ENCODE data around the gene EPDR1. TPM values are rescaled to one million over a fixed set of nuclear protein-coding genes. Genes with fewer than 3 reads are reported as not detected.

EPDR1 gene
- polyA plus RNA-seq, 1 donor (not counting 4 experiments of a cell fraction or from before 2014, with no cell fraction given), result not detected

DNA sequence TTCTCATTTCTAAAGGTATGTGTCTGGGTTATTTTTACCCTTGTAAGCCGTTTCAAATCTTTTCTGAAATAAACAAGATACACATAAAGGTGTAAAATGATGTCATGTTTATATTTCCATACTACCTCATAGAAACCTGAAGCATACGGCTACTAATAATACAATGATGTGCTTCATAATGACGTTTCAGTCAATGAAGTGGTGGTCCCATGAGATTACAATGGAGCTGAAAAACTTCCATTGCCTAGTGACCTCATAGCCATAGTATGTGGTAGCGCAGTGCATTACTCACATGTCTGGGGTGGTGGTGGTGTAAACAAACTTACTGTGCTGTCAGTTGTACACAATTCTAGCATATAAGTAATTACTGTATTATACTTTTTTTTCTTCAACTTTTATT, 24.9 kb downstream of the EPDR1 start:
- no peaks in the 10 kb centered on the region for H3K4me1 ChIP-seq (ENCODE audit: control insufficient read depth, extremely low read depth, insufficient read depth, low read length)
- DNase-seq (ENCODE audit: low read depth, low spot score) (no peak), FAIRE-seq (no peak)
- H3K27me3 ChIP-seq (ENCODE audit: control insufficient read depth, extremely low read depth, insufficient read depth, low read length), result no peaks in the 10 kb centered on the region
- no peaks in the 10 kb centered on the region for H3K9me3 ChIP-seq (ENCODE audit: control insufficient read depth, low read depth, low read length)
- no peak for TF ChIP-seq EZH2 (IDR thresholded peaks at IDR 0.05; ENCODE audit: low read length)
- TF ChIP-seq, protein P1, sequence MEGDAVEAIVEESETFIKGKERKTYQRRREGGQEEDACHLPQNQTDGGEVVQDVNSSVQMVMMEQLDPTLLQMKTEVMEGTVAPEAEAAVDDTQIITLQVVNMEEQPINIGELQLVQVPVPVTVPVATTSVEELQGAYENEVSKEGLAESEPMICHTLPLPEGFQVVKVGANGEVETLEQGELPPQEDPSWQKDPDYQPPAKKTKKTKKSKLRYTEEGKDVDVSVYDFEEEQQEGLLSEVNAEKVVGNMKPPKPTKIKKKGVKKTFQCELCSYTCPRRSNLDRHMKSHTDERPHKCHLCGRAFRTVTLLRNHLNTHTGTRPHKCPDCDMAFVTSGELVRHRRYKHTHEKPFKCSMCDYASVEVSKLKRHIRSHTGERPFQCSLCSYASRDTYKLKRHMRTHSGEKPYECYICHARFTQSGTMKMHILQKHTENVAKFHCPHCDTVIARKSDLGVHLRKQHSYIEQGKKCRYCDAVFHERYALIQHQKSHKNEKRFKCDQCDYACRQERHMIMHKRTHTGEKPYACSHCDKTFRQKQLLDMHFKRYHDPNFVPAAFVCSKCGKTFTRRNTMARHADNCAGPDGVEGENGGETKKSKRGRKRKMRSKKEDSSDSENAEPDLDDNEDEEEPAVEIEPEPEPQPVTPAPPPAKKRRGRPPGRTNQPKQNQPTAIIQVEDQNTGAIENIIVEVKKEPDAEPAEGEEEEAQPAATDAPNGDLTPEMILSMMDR (optimal IDR thresholded peaks at IDR 0.05 in 1 of 3, IDR thresholded peaks at IDR 0.05 in 1 of 3, conservative IDR thresholded peaks at IDR 0.05 in 1 of 3; ENCODE audit: extremely low read depth in 1 of 3, insufficient read depth in 2 of 3, low read length in 3 of 3), result no peak
- no peak overlapping the region for H3K4me3 ChIP-seq (ENCODE audit: control insufficient read depth in 2 of 3, extremely low read depth in 1 of 3, insufficient read depth in 2 of 3, low read depth in 1 of 3, low read length in 3 of 3)
- no peaks in the 10 kb centered on the region for H3K9me1 ChIP-seq (ENCODE audit: control insufficient read depth, extremely low read depth, insufficient read depth, low read length)
- dilution Hi-C loops (cut with MboI; ENCODE audit: extremely low pct_ligation_motif_present, low sequenced_read_pairs), result no loop called here
- no peaks in the 10 kb centered on the region for H3K36me3 ChIP-seq (ENCODE audit: control insufficient read depth in 2 of 2, extremely low read depth in 1 of 2, insufficient read depth in 2 of 2, low read length in 2 of 2)
- H3K27ac ChIP-seq (ENCODE audit: control insufficient read depth, insufficient read depth, low read length), result no peak overlapping the region
- no peak overlapping the region for H3K4me2 ChIP-seq (ENCODE audit: control insufficient read depth, extremely low read depth, insufficient read depth, low read depth, low read length)
- no peak overlapping the region for H3K9ac ChIP-seq (ENCODE audit: control insufficient read depth, extremely low read depth, insufficient read depth, low read length)
- no peaks in the 10 kb centered on the region for H4K20me1 ChIP-seq (ENCODE audit: control insufficient read depth, extremely low read depth, insufficient read depth, low read length)
- H3K79me2 ChIP-seq (ENCODE audit: control insufficient read depth, insufficient read depth, low read length), result no peaks in the 10 kb centered on the region
- no peak overlapping the region for H2AFZ ChIP-seq (ENCODE audit: control insufficient read depth, low read length)

DNA sequence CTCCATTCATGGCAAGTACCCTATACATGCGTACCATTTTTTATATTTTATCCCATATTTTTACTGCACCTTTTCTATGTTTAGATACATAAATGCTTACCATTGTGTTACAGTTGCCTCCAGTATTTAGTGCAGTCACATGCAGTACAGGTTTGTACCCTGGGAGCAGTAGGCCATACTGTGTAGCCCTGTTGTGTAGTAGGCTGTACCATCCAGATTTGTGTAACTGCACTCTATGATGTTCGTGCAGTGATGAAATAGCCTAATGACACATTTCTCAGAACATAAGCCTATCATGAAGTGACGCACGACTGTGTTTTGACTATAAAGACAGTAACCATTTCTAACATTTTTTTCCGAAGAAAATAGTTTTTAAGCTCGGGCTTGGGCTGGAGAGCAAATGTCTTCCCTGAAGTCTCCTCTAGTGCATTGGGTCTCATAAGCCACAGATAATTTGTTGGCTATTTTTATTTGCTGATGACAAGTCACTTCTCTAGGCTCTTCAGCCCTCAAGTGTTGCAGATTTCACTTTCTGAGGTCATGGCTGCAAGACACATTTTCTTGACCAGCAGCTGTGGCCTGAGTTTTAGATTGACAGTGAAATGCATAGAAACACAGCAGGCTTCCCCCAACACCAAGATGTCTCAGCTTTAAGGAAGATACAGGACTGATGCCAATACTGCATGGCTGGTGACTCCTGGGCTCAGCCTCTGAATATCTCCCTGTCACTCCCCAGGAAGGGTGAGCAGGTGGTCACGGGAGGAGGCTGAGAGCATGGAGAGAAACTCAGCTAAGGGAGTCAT, 26.9 kb downstream of the EPDR1 start:
- no peaks in the 10 kb centered on the region for H3K27me3 ChIP-seq (ENCODE audit: control insufficient read depth, extremely low read depth, insufficient read depth, low read length)
- dilution Hi-C loops (cut with MboI; ENCODE audit: extremely low pct_ligation_motif_present, low sequenced_read_pairs), result no loop called here
- no peak overlapping the region for H2AFZ ChIP-seq (ENCODE audit: control insufficient read depth, low read length)
- H4K20me1 ChIP-seq (ENCODE audit: control insufficient read depth, extremely low read depth, insufficient read depth, low read length), result no peaks in the 10 kb centered on the region
- H3K9me3 ChIP-seq (ENCODE audit: control insufficient read depth, low read depth, low read length), result no peaks in the 10 kb centered on the region
- no peak overlapping the region for H3K4me2 ChIP-seq (ENCODE audit: control insufficient read depth, extremely low read depth, insufficient read depth, low read depth, low read length)
- no peak overlapping the region for H3K27ac ChIP-seq (ENCODE audit: control insufficient read depth, insufficient read depth, low read length)
- H3K4me3 ChIP-seq (ENCODE audit: control insufficient read depth in 2 of 3, extremely low read depth in 1 of 3, insufficient read depth in 2 of 3, low read depth in 1 of 3, low read length in 3 of 3), result no peak overlapping the region
- H3K79me2 ChIP-seq (ENCODE audit: control insufficient read depth, insufficient read depth, low read length), result no peaks in the 10 kb centered on the region
- H3K36me3 ChIP-seq (ENCODE audit: control insufficient read depth in 2 of 2, extremely low read depth in 1 of 2, insufficient read depth in 2 of 2, low read length in 2 of 2), result no peaks in the 10 kb centered on the region
- no peak overlapping the region for H3K9ac ChIP-seq (ENCODE audit: control insufficient read depth, extremely low read depth, insufficient read depth, low read length)
- H3K4me1 ChIP-seq (ENCODE audit: control insufficient read depth, extremely low read depth, insufficient read depth, low read length), result no peaks in the 10 kb centered on the region
- TF ChIP-seq EZH2 (IDR thresholded peaks at IDR 0.05; ENCODE audit: low read length), result no peak
- TF ChIP-seq, protein P1 (optimal IDR thresholded peaks at IDR 0.05 in 1 of 3, IDR thresholded peaks at IDR 0.05 in 1 of 3, conservative IDR thresholded peaks at IDR 0.05 in 1 of 3; ENCODE audit: extremely low read depth in 1 of 3, insufficient read depth in 2 of 3, low read length in 3 of 3), result no peak
- DNase-seq (ENCODE audit: low read depth, low spot score), result no peak
- no peak for FAIRE-seq
- no peaks in the 10 kb centered on the region for H3K9me1 ChIP-seq (ENCODE audit: control insufficient read depth, extremely low read depth, insufficient read depth, low read length)
